Smooth muscle cell (in vitro differentiated cells): ENCODE data around the gene PDXP. TPM values are rescaled to one million over a fixed set of nuclear protein-coding genes. Genes with fewer than 3 reads are reported as not detected.

ENCODE experiments used
- polyA plus RNA-seq: library from polyadenylated mRNA; unstranded; fragments of >200 nt; fragmentation: Nextera tagmentation; extraction: Ambion mirVana; gene quantifications from 2 replicates; pipeline ENCODE4 v1.2.1, GENCODE V29; 2016
- small RNA-seq: library from RNA; depleted of rRNA; stranded (forward); fragments of <200 nt; gene quantifications from one replicate; pipeline ENCODE3, GENCODE V24; 2014
- total RNA-seq: library from RNA; depleted of rRNA; stranded (reverse); fragments of >200 nt; gene quantifications from 2 replicates; pipeline ENCODE4 v1.2.3, GENCODE V29; 2014

PDXP gene
- total and polyA plus RNA-seq, 2 experiments from 2014 or later = 16.5 to 20.7 TPM

Small RNA genes within 50 kb of the gene (small RNA-seq; reads per million reads assigned to genes)
- 0.11 reads per million for gene RN7SL385P

Other genes with a start within 250 kb of the PDXP start
- gene ELFN2, start 231.2 kb upstream of the PDXP start, total RNA-seq = 0.67 and 1.3 TPM in 2 replicates
- gene ELFN2, start 231.2 kb upstream of the PDXP start, polyA plus RNA-seq = 0.39 and 0.63 TPM in 2 replicates
- gene MFNG, start 172.3 kb upstream of the PDXP start, total RNA-seq = not detected in 2 replicates
- gene MFNG, start 172.3 kb upstream of the PDXP start, polyA plus RNA-seq = 0.40 and 1.2 TPM in 2 replicates
- gene CARD10, start 139.3 kb upstream of the PDXP start, total RNA-seq = 3.7 and 6.0 TPM in 2 replicates
- 2.3 and 5.4 TPM in 2 replicates for gene CARD10, start 139.3 kb upstream of the PDXP start, polyA plus RNA-seq
- 14.0 and 19.1 TPM in 2 replicates for gene CDC42EP1, start 98.2 kb upstream of the PDXP start, total RNA-seq
- 89.6 and 94.9 TPM in 2 replicates for gene CDC42EP1, start 98.2 kb upstream of the PDXP start, polyA plus RNA-seq
- gene LGALS2, start 78.6 kb upstream of the PDXP start, total RNA-seq = not detected in 2 replicates
- gene LGALS2, start 78.6 kb upstream of the PDXP start, polyA plus RNA-seq = 0.48 and 1.1 TPM in 2 replicates
- gene GGA1, start 49.9 kb upstream of the PDXP start, total RNA-seq = 15.6 and 27.3 TPM in 2 replicates
- gene GGA1, start 49.9 kb upstream of the PDXP start, polyA plus RNA-seq = 44.0 and 59.6 TPM in 2 replicates
- gene SH3BP1, start 19.1 kb upstream of the PDXP start, total RNA-seq = 20.4 and 26.6 TPM in 2 replicates
- 16.6 and 33.7 TPM in 2 replicates for gene SH3BP1, start 19.1 kb upstream of the PDXP start, polyA plus RNA-seq
- gene LGALS1, start 16.9 kb downstream of the PDXP start, total RNA-seq = 3,694 and 5,079 TPM in 2 replicates
- gene LGALS1, start 16.9 kb downstream of the PDXP start, polyA plus RNA-seq = 4,318 and 5,332 TPM in 2 replicates
- gene NOL12, start 27.6 kb downstream of the PDXP start, total RNA-seq = 23.4 and 31.0 TPM in 2 replicates
- 13.2 and 16.2 TPM in 2 replicates for gene NOL12, start 27.6 kb downstream of the PDXP start, polyA plus RNA-seq
- 39.8 and 44.6 TPM in 2 replicates for gene TRIOBP, start 38.3 kb downstream of the PDXP start, total RNA-seq
- gene TRIOBP, start 38.3 kb downstream of the PDXP start, polyA plus RNA-seq = 95.8 and 100 TPM in 2 replicates
- 10.8 and 13.5 TPM in 2 replicates for gene GCAT, start 149.2 kb downstream of the PDXP start, total RNA-seq
- gene GCAT, start 149.2 kb downstream of the PDXP start, polyA plus RNA-seq = 21.2 and 30.6 TPM in 2 replicates
- gene GALR3, start 164.7 kb downstream of the PDXP start, total RNA-seq = not detected in 2 replicates
- 0.26 TPM in 1 of 2 replicates, not detected in the other for gene GALR3, start 164.7 kb downstream of the PDXP start, polyA plus RNA-seq
- 24.5 and 26.6 TPM in 2 replicates for gene ANKRD54, start 185.6 kb downstream of the PDXP start, total RNA-seq
- gene ANKRD54, start 185.6 kb downstream of the PDXP start, polyA plus RNA-seq = 22.2 and 26.2 TPM in 2 replicates
- gene EIF3L, start 190.7 kb downstream of the PDXP start, total RNA-seq = 264 and 274 TPM in 2 replicates
- 165 and 182 TPM in 2 replicates for gene EIF3L, start 190.7 kb downstream of the PDXP start, polyA plus RNA-seq
- 15.2 and 24.9 TPM in 2 replicates for gene MICALL1, start 247.6 kb downstream of the PDXP start, total RNA-seq
- gene MICALL1, start 247.6 kb downstream of the PDXP start, polyA plus RNA-seq = 8.7 and 17.1 TPM in 2 replicates